SHP77 treated with DMSO at 0.1 percent for 48 hours (cell line): ENCODE measurements around the gene ACOT11.
A peak's percentile ranks its signal among the peaks of the same experiment; 100 is the strongest.
"Not testable (repeated sequence)": the region's sequence is repeated elsewhere in the genome, so short reads cannot be mapped to it uniquely, and the experiment has no call there.

Source experiments
- DNase-seq: peaks from one replicate; lab custom pipeline; 2025; lab: John Stamatoyannopoulos, UW

Gene ACOT11

DNA sequence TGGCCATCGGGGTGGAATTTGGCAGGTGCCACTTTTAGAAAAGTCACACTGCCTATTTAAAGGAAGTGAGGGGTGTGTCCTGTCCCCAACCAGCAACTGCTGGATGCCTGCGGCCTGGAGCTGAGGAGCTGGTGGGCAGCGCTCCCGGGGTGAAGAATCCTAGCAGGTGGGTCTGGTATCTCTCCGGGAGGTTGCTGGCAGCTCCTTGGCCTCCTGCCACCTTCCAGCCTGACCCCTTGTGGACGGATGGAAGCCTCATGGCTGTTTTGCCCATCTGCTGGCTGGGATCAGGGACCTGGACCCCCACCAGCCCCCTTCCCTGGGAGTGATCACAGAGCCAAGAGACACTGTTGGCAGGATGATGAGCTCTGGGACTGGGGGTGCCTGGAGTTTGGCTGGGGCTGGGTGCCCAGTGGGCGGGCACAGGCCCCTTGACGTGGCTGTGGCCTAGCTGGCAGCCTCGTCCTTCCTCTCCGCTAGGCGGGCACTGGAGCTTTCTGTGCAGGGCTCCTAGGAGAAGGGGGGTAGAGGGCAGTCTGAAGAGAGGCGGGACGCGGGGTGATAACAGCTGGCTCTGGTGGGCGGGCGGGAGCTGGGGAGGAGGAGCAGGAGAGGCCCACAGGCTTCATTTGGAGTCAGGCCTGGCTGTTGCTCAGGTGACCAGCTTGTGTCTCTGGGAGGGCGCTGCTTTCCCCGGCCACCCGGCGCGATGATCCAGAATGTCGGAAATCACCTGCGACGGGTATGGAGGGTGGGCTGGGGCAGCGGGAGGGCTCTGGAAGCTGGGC lies at the start of gene ACOT11:
TSS of gene ACOT11 (plus strand) at position 628 of the 788 bp plus-strand sequence. CDS start at position 710, 82 bp downstream.
- peak; percentile 44 for DNase-seq

DNA sequence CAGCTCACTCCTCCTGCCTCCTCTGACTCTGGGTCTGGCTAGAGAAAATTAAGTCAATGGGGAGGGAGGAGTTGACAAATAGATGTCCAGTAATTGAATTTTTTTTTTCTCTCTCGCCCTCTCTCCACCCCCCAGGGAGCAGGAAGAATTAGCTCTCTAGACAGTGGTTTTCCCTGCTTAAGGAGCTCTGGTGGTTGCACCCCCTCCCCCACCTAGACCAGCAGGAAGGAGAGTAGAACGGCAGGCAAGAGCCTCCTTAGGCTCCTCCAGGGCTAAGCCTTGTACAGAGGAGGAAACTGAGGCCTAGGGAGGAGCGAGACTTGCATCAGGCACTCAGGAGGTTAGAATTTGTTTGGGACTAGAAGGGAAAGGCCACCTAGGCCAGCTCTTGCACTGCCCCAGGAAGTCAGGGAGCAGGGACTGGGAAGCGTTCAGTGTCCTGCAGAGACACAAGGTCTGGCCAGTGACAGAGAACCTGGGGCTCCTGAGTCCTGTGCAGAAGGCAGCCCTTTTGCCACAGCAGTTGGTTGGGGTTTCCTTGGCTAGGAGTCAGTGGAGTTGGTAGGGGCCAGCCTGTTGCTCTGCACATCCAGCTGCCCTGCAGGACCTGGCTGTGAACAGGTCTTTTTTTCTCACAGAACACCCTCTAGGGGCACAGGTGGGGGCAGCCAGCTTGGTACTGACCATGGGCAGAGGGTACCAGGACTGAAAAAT lies 49.5 kb upstream of the ACOT11 start:
- no peak for DNase-seq

DNA sequence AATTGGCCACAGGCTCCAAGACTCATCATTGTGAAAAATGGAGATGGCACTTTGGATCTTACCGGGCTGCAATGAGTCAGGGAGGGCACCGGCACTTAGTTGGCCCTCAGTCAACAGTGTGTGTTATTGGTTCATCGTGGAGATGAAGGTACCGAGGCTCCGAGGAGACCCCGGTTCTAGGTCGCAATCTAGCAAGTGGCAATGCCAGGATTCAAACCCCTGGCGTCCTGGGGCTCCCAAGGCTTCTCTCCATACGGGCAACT lies 49.0 kb upstream of the ACOT11 start:
- no peak for DNase-seq

- no peak for DNase-seq
These were observed 48.5 kb upstream of the ACOT11 start for GRCh38 chr1:54499360-54500106.

GRCh38 chr1:54500107-54500431 lies 48.0 kb upstream of the ACOT11 start:
- DNase-seq, result no peak

GRCh38 chr1:54501849-54502248 lies 46.2 kb upstream of the ACOT11 start:
- no peak for DNase-seq

DNA sequence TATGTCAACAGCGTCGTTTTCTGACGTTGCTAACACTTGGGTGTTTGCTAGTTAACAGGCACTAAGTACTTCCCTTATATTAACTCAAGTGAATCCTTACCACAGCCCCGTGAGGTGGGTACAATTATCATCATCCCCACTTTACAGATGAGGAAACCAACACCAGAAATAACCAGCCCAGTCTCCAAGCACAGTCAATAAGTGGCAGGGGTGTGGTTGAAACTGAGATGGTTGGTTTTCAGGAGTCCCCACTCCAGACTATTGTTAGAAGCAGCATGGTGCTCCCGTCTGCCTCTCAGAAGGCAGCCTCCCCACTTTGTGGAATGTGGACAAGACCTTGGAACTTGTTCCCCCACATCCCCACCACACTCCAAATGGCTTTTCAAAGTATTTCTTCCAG lies 45.7 kb upstream of the ACOT11 start:
- no peak for DNase-seq

DNA sequence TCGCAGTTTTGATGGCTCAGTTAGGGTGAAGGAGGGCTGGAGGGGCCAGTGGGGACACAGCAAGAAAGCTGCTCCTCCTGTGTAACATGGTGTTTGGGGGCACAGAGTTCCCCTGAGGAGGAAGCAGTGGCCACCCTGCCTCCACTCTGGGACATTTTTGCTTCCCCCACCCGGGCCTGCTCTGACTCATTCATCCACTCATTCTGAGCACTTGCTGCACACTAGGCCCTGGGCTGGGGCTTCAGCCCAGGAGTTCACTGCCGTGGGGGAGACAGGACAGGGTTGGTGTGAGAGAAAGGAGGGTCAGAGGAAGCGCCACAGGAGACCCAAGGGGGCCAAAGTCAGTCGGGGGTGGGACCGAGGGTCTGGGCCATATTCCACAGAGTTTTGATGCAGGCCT lies 41.4 kb upstream of the ACOT11 start:
- DNase-seq, result no peak

GRCh38 chr1:54507033-54507870 lies 40.8 kb upstream of the ACOT11 start:
- DNase-seq, result no peak

DNA sequence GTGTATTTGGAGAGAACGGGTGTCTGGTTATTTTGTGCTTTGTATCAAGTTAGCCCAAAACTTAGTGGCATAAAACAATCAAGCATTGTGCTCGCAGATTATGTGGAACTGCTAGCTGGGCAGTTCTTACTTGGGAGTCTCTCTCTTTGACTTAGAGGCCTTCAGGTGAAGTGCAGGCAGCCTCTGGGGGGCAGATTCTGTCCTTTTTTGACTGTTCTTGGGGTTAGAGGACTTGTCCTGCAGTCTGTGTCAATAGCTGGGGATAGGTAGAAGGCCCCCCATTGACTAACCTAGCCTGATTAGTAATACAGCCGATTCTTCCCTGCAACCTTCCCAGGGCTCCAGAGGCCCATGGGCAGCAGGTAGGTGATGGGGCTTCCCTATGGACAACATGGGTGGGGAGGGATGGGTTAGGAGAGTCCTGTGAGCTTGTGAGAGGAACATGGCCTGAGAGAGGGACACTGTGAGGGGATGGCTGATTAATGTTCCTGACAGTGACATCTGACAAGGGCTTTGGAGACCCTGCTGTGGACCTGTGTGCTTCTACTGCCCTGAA lies 37.2 kb upstream of the ACOT11 start:
- no peak for DNase-seq

- not testable (repeated sequence) for DNase-seq
These were observed 34.0 kb upstream of the ACOT11 start for GRCh38 chr1:54513921-54514580.

GRCh38 chr1:54516249-54516920 lies 31.6 kb upstream of the ACOT11 start:
- DNase-seq, result no peak

GRCh38 chr1:54517496-54517895 lies 30.5 kb upstream of the ACOT11 start:
- DNase-seq, result no peak

GRCh38 chr1:54518489-54518888 lies 29.5 kb upstream of the ACOT11 start:
- DNase-seq, result no peak

- DNase-seq, result no peak
These were observed 28.3 kb upstream of the ACOT11 start for GRCh38 chr1:54519709-54520108.

DNA sequence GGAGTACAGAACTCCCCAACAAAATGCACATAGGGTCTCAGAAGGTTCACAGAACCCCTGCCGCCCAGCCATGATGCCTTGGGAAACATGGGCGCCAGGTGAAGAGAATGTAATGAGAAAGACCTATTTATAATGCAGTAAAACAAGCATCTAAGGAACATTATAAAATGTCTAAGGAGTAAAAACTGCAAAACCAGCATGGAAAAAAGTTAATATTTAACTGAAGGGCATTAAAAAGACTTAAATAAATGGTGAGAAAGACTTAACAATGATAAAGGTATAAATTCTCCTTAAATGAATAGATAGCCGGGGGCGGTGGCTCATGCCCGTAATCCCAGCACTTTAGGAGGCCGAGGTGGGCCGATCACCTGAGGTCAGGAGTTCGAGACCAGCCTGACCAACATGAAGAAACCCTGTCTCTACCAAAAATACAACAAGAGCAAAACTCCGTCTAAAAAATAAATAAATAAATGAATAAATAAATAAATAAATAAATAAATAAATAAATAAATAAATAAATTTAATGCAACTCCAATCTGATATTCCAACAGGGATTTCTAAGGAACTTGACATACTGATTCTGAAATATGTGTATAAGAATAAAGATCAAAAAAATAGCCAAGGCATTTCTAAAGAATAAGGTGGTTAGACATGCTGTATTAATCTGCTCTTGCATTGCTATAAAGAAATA lies 27.3 kb upstream of the ACOT11 start:
- DNase-seq, result no peak

DNA sequence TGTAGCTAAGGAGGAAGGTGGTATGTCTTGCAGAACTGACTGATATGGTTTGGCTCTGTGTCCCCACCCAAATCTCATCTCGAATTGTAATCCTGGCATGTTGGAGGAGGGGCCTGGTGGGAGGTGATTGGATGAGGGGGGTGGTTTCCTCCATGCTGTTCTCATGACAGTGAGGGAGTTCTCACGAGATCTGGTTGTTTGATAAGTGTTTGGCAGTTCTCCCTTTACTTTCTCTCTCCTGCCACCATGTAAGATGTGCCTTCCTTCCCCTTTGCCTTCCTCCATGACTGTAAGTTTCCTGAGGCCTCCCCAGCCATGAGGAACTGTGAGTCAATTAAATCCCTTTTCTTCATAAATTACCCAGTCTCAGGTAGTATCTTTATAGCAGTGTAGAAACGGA lies 21.5 kb upstream of the ACOT11 start:
- DNase-seq, result not testable (repeated sequence)

GRCh38 chr1:54528613-54529012 lies 19.4 kb upstream of the ACOT11 start:
- DNase-seq, result no peak

DNA sequence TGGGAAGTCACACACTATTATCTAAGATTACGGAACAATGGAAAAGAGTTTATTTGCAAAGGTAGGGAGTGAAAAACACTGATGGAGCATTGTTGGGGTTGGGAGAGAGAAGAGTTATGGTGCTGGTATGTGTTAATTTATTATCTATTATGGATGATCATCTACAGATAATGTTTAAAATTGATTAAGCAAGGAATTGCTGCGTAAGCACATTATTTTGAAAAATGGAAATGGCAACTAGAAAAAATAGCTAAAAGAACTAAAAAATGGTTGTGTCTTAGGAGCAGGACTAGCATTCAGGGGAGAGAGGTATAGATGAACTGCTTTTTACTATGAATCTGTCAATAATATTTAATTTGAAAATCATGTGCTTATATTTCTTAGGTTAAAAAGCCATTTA lies 16.0 kb upstream of the ACOT11 start:
- no peak for DNase-seq

- not testable (repeated sequence) for DNase-seq
These were observed 11.4 kb upstream of the ACOT11 start for GRCh38 chr1:54536656-54537055.
